WTC11 (cell line): Measurements from ENCODE around the gene KRTAP6-2. TPM values are rescaled to one million over a fixed set of nuclear protein-coding genes. Genes with fewer than 3 reads are reported as not detected.

Source experiments
- ATAC-seq: fragments of 200-7000 bp; cut with Tn5 transposase; 2 replicates; pipeline ENCODE4 v1.10.0; 2021; ENCODE audit warnings: mild to moderate bottlenecking, moderate library complexity
- CTCF ChIA-PET: fragments of 300-600 bp; sonication (Branson Sonifier 250); formaldehyde crosslinking; loops from one replicate; lab custom pipeline; 2021; ENCODE audit warnings: antibody characterized with exemption; lab: Charles Lee
- POLR2A ChIA-PET: fragments of 350-600 bp; sonication (Branson Sonifier 250); formaldehyde crosslinking; loops from one replicate; lab custom pipeline; 2021; ENCODE audit warnings: antibody characterized with exemption; lab: Charles Lee
- DNase-seq: peaks from one replicate; pipeline ENCODE4 v3.0.0; 2021; ENCODE audit warnings: low spot score
- H3K27ac Mint-ChIP-seq: 2 replicates; pipeline ENCODE4 v1.8.0; 2021; ENCODE audit warnings: mixed read lengths
- H3K27me3 Mint-ChIP-seq: 2 replicates; pipeline ENCODE4 v1.8.0; 2021; ENCODE audit warnings: low read depth, mild to moderate bottlenecking, moderate library complexity, mixed read lengths
- H3K36me3 Mint-ChIP-seq: 2 replicates; pipeline ENCODE4 v1.8.0; 2021; ENCODE audit warnings: mixed read lengths
- H3K4me1 Mint-ChIP-seq: 2 replicates; pipeline ENCODE4 v1.8.0; 2022; ENCODE audit warnings: mixed read lengths
- H3K4me3 Mint-ChIP-seq: 2 replicates; pipeline ENCODE4 v1.8.0; 2021; ENCODE audit warnings: mild to moderate bottlenecking, moderate library complexity, mixed read lengths
- H3K9me3 Mint-ChIP-seq: 2 replicates; pipeline ENCODE4 v1.8.0; 2021; ENCODE audit warnings: mixed read lengths
- ELF4 ChIP-seq: sonication (generic); formaldehyde crosslinking; IDR thresholded peaks from 2 replicates; pipeline ENCODE4 v1.8.1; 2022; ENCODE audit warnings: low read depth, mild to moderate bottlenecking, moderate library complexity, missing genetic modification reagents
- FOXP1 ChIP-seq: sonication (generic); formaldehyde crosslinking; IDR thresholded peaks from 2 replicates; pipeline ENCODE4 v1.8.0; 2022; ENCODE audit warnings: missing genetic modification reagents, mild to moderate bottlenecking, moderate library complexity, borderline replicate concordance
- IRF2 ChIP-seq: sonication (generic); formaldehyde crosslinking; IDR thresholded peaks from 2 replicates; pipeline ENCODE4 v1.8.0; 2022; ENCODE audit warnings: low read depth, missing genetic modification reagents, borderline replicate concordance
- NFATC4 ChIP-seq: fragments of 250-450 bp; sonication (Bioruptor Pico); IDR thresholded peaks from 2 replicates; pipeline ENCODE4 v1.9.0; 2021; ENCODE audit warnings: mild to moderate bottlenecking
- NFYB ChIP-seq: sonication (generic); formaldehyde crosslinking; conservative IDR thresholded peaks from 2 replicates; pipeline ENCODE4 v1.8.0; 2022; ENCODE audit warnings: low read depth, missing genetic modification reagents
- NR3C1 ChIP-seq: sonication (generic); formaldehyde crosslinking; conservative IDR thresholded peaks from 2 replicates; pipeline ENCODE4 v1.8.1; 2023; ENCODE audit warnings: low read depth, mild to moderate bottlenecking, missing genetic modification reagents
- PRRX2 ChIP-seq: fragments of 250-450 bp; sonication (Bioruptor Pico); IDR thresholded peaks from 2 replicates; pipeline ENCODE4 v1.8.0; 2021; ENCODE audit warnings: mild to moderate bottlenecking
- RORB ChIP-seq: fragments of 250-450 bp; sonication (Bioruptor Pico); IDR thresholded peaks from 2 replicates; pipeline ENCODE4 v1.9.0; 2021; ENCODE audit warnings: mild to moderate bottlenecking
- TEAD4 ChIP-seq: sonication (generic); formaldehyde crosslinking; IDR thresholded peaks from 2 replicates; pipeline ENCODE4 v1.8.0; 2022; ENCODE audit warnings: mild to moderate bottlenecking, missing genetic modification reagents
- ZNF121 ChIP-seq: sonication (generic); formaldehyde crosslinking; IDR thresholded peaks from 2 replicates; pipeline ENCODE4 v1.8.0; 2023; ENCODE audit warnings: missing genetic modification reagents
- ZNF416 ChIP-seq: fragments of 250-450 bp; sonication (Bioruptor Pico); IDR thresholded peaks from 2 replicates; pipeline ENCODE4 v1.9.0; 2021; ENCODE audit warnings: mild to moderate bottlenecking, inconsistent platforms
- ZNF671 ChIP-seq: fragments of 250-450 bp; sonication (Bioruptor Pico); IDR thresholded peaks from 2 replicates; pipeline ENCODE4 v1.8.0; 2021; ENCODE audit warnings: mild to moderate bottlenecking
- total RNA-seq: library from RNA; stranded (reverse); gene quantifications from 3 replicates; pipeline ENCODE4 v1.2.3, GENCODE V29; 2021
- TF ChIP-seq, protein P1 (sequence below): fragments of 250-450 bp; sonication (Bioruptor Pico); IDR thresholded peaks from 2 replicates; pipeline ENCODE4 v1.9.0; 2021; ENCODE audit warnings: mild to moderate bottlenecking
- TF ChIP-seq, protein P2 (sequence below): sonication (generic); formaldehyde crosslinking; IDR thresholded peaks from 2 replicates; pipeline ENCODE4 v1.8.0; 2022; ENCODE audit warnings: mild to moderate bottlenecking, missing genetic modification reagents
- TF ChIP-seq, protein P3 (sequence below): fragments of 200-600 bp; IDR thresholded peaks from 2 replicates; pipeline ENCODE4 v1.8.0; 2022; ENCODE audit warnings: antibody characterized with exemption
- TF ChIP-seq, protein P4 (sequence below): fragments of 250-450 bp; sonication (Bioruptor Pico); IDR thresholded peaks from 2 replicates; pipeline ENCODE4 v1.9.0; 2021; ENCODE audit warnings: moderate library complexity, mild to moderate bottlenecking, inconsistent platforms, borderline replicate concordance
- TF ChIP-seq, protein P5 (sequence below): sonication (generic); formaldehyde crosslinking; IDR thresholded peaks from 2 replicates; pipeline ENCODE4 v1.8.0; 2023; ENCODE audit warnings: missing genetic modification reagents
- TF ChIP-seq, protein P6 (sequence below): sonication (generic); formaldehyde crosslinking; IDR thresholded peaks from 2 replicates; pipeline ENCODE4 v1.8.1; 2023; ENCODE audit warnings: mild to moderate bottlenecking, moderate library complexity, missing genetic modification reagents

The KRTAP6-2 gene
- total RNA-seq, 1 experiment from 2014 or later = not detected

DNA sequence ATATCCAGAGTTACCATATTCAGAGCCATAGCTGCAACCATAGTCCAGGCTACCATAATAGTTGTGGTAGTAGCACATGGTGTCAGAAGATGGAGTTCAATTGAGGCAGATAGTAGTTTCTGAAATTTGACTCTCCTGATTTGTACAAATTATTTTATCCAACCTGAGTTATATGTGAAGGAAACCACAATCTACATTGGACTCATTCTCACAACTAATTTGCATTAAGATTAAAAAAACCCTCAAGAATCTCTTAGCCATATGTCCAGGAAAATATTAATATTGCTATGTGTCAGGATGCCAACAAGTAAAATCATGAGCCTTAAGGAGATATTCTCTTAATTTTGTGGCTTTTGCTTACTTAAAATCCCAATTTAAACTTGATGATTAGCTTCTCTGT, 8.4 kb downstream of the KRTAP6-2 start, which contains the start of gene KRTAP22-2 (continued):
- TF ChIP-seq, protein P1, sequence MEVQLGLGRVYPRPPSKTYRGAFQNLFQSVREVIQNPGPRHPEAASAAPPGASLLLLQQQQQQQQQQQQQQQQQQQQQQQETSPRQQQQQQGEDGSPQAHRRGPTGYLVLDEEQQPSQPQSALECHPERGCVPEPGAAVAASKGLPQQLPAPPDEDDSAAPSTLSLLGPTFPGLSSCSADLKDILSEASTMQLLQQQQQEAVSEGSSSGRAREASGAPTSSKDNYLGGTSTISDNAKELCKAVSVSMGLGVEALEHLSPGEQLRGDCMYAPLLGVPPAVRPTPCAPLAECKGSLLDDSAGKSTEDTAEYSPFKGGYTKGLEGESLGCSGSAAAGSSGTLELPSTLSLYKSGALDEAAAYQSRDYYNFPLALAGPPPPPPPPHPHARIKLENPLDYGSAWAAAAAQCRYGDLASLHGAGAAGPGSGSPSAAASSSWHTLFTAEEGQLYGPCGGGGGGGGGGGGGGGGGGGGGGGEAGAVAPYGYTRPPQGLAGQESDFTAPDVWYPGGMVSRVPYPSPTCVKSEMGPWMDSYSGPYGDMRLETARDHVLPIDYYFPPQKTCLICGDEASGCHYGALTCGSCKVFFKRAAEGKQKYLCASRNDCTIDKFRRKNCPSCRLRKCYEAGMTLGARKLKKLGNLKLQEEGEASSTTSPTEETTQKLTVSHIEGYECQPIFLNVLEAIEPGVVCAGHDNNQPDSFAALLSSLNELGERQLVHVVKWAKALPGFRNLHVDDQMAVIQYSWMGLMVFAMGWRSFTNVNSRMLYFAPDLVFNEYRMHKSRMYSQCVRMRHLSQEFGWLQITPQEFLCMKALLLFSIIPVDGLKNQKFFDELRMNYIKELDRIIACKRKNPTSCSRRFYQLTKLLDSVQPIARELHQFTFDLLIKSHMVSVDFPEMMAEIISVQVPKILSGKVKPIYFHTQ (CRISPR knock-in tag) = no peak
- TF ChIP-seq NR3C1 (CRISPR knock-in tag) = no peak
- no peak for TF ChIP-seq ELF4 (CRISPR knock-in tag)
- TF ChIP-seq, protein P2, sequence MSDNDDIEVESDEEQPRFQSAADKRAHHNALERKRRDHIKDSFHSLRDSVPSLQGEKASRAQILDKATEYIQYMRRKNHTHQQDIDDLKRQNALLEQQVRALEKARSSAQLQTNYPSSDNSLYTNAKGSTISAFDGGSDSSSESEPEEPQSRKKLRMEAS (CRISPR knock-in tag) = no peak
- TF ChIP-seq, protein P3, sequence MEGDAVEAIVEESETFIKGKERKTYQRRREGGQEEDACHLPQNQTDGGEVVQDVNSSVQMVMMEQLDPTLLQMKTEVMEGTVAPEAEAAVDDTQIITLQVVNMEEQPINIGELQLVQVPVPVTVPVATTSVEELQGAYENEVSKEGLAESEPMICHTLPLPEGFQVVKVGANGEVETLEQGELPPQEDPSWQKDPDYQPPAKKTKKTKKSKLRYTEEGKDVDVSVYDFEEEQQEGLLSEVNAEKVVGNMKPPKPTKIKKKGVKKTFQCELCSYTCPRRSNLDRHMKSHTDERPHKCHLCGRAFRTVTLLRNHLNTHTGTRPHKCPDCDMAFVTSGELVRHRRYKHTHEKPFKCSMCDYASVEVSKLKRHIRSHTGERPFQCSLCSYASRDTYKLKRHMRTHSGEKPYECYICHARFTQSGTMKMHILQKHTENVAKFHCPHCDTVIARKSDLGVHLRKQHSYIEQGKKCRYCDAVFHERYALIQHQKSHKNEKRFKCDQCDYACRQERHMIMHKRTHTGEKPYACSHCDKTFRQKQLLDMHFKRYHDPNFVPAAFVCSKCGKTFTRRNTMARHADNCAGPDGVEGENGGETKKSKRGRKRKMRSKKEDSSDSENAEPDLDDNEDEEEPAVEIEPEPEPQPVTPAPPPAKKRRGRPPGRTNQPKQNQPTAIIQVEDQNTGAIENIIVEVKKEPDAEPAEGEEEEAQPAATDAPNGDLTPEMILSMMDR = no peak
- no peak for TF ChIP-seq RORB (CRISPR knock-in tag)
- TF ChIP-seq, protein P4, sequence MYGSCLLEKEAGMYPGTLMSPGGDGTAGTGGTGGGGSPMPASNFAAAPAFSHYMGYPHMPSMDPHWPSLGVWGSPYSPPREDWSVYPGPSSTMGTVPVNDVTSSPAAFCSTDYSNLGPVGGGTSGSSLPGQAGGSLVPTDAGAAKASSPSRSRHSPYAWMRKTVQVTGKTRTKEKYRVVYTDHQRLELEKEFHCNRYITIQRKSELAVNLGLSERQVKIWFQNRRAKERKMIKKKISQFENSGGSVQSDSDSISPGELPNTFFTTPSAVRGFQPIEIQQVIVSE (CRISPR knock-in tag) = no peak
- no peak for TF ChIP-seq IRF2 (CRISPR knock-in tag)
- TF ChIP-seq ZNF121 = no peak

DNA sequence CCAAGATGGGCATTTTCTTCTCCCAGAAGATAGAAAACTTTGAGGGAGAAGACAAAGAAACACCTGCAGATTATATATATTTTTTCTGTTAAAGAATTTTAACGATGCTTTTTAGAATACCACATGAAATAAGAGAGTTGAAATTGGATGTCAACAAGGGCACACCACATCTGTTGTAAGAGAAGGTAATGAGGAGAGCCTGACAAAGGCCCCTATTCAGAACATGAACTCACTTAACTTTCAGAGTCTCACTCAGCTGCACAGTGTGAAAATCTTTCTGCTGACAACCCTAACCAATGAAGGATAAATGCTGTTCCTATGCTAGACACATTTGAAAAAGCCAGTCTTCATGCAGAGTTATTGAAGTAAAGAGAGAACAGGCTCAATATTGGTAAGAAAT, 15.8 kb downstream of the KRTAP6-2 start:
- Mint-ChIP-seq H3K4me1 (no peaks in the 10 kb centered on the region), H3K36me3 (no peaks in the 10 kb centered on the region), H3K4me3 (no peak overlapping the region), H3K27ac (no peak overlapping the region), H3K9me3 (no peaks in the 10 kb centered on the region), H3K27me3 (no peaks in the 10 kb centered on the region)
- CTCF ChIA-PET = no interaction called here
- ATAC-seq (no peak), DNase-seq (no peak)
- TF ChIP-seq, protein P5, sequence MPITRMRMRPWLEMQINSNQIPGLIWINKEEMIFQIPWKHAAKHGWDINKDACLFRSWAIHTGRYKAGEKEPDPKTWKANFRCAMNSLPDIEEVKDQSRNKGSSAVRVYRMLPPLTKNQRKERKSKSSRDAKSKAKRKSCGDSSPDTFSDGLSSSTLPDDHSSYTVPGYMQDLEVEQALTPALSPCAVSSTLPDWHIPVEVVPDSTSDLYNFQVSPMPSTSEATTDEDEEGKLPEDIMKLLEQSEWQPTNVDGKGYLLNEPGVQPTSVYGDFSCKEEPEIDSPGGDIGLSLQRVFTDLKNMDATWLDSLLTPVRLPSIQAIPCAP = no peak
- TF ChIP-seq ZNF671 (CRISPR knock-in tag) (no peak), FOXP1 (CRISPR knock-in tag) (no peak), PRRX2 (CRISPR knock-in tag) (no peak), NFATC4 (CRISPR knock-in tag) (no peak), ZNF416 (CRISPR knock-in tag) (no peak), TEAD4 (CRISPR knock-in tag) (no peak), NFYB (CRISPR knock-in tag) (no peak), RORB (CRISPR knock-in tag) (no peak)
- TF ChIP-seq, protein P6, sequence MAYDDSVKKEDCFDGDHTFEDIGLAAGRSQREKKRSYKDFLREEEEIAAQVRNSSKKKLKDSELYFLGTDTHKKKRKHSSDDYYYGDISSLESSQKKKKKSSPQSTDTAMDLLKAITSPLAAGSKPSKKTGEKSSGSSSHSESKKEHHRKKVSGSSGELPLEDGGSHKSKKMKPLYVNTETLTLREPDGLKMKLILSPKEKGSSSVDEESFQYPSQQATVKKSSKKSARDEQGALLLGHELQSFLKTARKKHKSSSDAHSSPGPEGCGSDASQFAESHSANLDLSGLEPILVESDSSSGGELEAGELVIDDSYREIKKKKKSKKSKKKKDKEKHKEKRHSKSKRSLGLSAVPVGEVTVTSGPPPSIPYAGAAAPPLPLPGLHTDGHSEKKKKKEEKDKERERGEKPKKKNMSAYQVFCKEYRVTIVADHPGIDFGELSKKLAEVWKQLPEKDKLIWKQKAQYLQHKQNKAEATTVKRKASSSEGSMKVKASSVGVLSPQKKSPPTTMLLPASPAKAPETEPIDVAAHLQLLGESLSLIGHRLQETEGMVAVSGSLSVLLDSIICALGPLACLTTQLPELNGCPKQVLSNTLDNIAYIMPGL (CRISPR knock-in tag) = no peak
- POLR2A ChIA-PET = no interaction called here
